Measurements from ENCODE around the gene CTPS2.

DNA sequence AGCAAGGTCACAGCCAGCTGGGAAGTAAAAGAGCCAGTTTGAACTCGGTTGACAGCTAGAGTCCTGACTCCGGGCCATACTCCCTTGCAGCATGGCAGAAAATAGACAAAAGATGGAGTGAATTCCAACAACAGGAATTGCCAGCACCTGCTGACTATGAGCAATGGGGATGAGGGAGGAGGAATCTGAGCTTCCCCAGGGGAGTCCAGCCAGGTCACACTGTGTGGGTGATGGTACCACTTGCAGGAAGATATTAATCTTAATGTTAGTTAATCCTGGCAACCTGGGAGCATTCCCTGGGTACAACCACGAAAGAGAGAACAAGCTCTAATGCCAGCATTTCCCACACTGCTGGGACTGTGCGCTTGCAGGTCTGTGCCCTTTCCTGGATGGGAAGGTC is 110.6 kb downstream of the CTPS2 start:
- TF ChIP-seq GATA2 (IDR thresholded peaks at IDR 0.05; ENCODE audit: low read depth, low read length) = no peak
- TF ChIP-seq GATA3 (IDR thresholded peaks at IDR 0.05; ENCODE audit: low read depth, low read length) = no peak

Data from SH-SY5Y (cell line).